OCI-M2 (cell line): ENCODE measurements around the gene MISP3.
A peak's percentile ranks its signal among the peaks of the same experiment; 100 is the strongest.

Source experiments
- DNase-seq: peaks from one replicate; lab custom pipeline; 2025; ENCODE audit not compliant: unreplicated experiment; lab: John Stamatoyannopoulos, UW

The MISP3 gene

GRCh38 chr19:14078411-14078810 lies 5.8 kb downstream of the MISP3 start:
- DNase-seq = no peak

GRCh38 chr19:14080887-14081796 lies 8.6 kb downstream of the MISP3 start:
- peak; percentile 98 for DNase-seq

GRCh38 chr19:14081797-14082674 lies 9.4 kb downstream of the MISP3 start:
- DNase-seq = no peak

GRCh38 chr19:14082675-14082960 lies 10.0 kb downstream of the MISP3 start:
- DNase-seq = no peak

- DNase-seq = no peak
These were observed 12.9 kb downstream of the MISP3 start, which contains the start of gene C19orf67 for GRCh38 chr19:14085309-14085995. C19orf67 (minus strand) TSS chr19:14085783; CDS start chr19:14085627, 156 bp downstream.

- no peak for DNase-seq
These were observed 13.5 kb downstream of the MISP3 start for GRCh38 chr19:14086098-14086497.

- DNase-seq = no peak
These were observed 16.2 kb downstream of the MISP3 start for GRCh38 chr19:14088634-14089411.

- DNase-seq = no peak
These were observed 16.8 kb downstream of the MISP3 start for GRCh38 chr19:14089412-14089661.

GRCh38 chr19:14089662-14090508 lies 17.3 kb downstream of the MISP3 start:
- DNase-seq = no peak

- DNase-seq = no peak
These were observed 18.0 kb downstream of the MISP3 start, which contains the start of gene SAMD1 for GRCh38 chr19:14090509-14091080. SAMD1 (minus strand) TSS chr19:14090751.

GRCh38 chr19:14091081-14091812 lies 18.7 kb downstream of the MISP3 start:
- DNase-seq = peak; percentile 98

- DNase-seq = peak; percentile 59
These were observed 19.4 kb downstream of the MISP3 start for GRCh38 chr19:14091813-14092462.

- no peak for DNase-seq
These were observed 20.7 kb downstream of the MISP3 start for GRCh38 chr19:14093117-14093823.

- DNase-seq = no peak
These were observed 22.3 kb downstream of the MISP3 start for GRCh38 chr19:14094854-14095253.

GRCh38 chr19:14096272-14096992 lies 23.8 kb downstream of the MISP3 start:
- DNase-seq = no peak

GRCh38 chr19:14097532-14098151 lies 25.1 kb downstream of the MISP3 start:
- DNase-seq = no peak
